GM21737 (cell line): ENCODE measurements around the gene PRKAG2.
"Not testable (repeated sequence)": the region's sequence is repeated elsewhere in the genome, so short reads cannot be mapped to it uniquely, and the experiment has no call there.

Source experiments
- ATAC-seq: cut with Tn5 transposase; IDR thresholded peaks from one replicate; pipeline ENCODE4 v1.9.1; 2021; ENCODE audit warnings: mild to moderate bottlenecking, moderate library complexity; ENCODE audit not compliant: unreplicated experiment

PRKAG2 gene

GRCh38 chr7:151539088-151539671 is 337.7 kb downstream of the PRKAG2 start:
- ATAC-seq = no peak

DNA sequence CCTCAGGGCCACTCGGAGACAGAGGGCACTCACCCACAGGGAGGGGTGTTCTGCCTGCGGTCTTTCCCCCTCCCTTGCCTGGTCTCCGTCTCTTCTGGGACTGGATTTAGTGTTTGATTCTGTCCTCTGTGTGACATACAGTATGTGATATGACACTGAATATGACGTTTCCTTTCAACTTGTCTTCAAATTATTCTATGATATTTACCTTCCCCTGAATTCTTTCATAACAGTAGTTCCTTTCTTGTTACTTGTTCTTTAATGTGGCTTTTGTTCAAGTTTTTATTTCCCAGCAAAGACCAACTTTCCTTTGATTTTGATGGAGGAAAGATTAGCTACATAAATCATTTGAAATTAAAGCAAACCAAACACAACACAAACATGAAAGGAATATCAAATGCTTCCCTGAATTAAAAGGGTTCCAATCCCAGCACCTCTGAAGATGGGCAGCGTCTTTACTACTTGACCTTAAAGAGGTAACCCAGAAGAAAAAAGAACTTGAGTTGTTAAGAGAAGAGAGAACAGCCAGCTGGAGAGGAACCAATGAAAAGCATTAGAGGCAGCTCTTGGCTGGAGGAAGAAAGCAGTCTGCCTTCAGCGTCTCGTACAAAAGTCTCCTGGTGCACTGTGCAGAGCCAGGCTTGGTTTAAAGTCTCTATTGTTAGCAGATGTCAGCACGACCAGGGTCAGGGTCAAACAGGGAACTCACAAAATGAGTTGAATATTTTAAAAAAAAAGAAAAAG is 338.9 kb downstream of the PRKAG2 start:
- no peak for ATAC-seq

DNA sequence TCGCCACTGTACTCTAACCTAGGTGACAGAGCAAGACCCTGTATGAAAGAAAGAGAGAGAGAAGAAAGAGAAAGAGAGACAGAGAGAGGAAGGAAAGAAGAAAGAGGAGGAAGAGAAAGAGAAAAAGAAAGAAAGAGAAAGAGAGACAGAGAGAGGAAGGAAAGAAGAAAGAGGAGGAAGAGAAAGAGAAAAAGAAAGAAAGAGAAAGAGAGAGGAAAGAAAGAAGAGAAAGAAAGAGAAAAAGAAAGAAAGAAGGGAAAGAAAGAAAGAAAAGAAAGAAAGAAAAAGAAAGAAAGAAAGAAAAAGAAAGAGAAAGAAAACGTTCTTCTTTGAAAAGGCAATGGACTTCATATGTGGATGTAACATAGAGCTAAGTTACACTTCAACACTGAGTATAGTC is 340.7 kb downstream of the PRKAG2 start:
- not testable (repeated sequence) for ATAC-seq

DNA sequence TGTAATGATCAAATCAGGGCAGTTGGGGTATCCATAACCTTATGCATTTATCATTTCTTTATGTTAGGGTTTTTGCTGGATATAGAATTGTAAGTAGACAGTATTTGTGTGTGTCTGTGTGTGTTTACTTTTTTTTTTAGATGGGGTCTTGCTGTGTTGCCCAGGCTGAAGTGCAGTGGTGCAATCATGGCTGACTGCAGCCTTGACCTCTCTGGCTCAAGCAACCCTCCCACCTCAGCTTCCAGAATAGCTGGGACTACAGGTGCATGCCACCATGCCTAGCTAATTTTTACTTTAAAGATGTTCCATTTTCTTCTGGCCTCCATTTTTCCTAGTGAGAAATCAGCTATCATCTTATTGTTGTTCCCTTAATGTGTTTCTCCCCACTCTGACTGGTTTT is 347.1 kb downstream of the PRKAG2 start:
- no peak for ATAC-seq

- no peak for ATAC-seq
These were observed 352.1 kb downstream of the PRKAG2 start for GRCh38 chr7:151524845-151525244.

- ATAC-seq = no peak
These were observed 352.6 kb downstream of the PRKAG2 start for GRCh38 chr7:151524331-151524730.

- ATAC-seq = peak; percentile 0
These were observed 356.3 kb downstream of the PRKAG2 start for GRCh38 chr7:151520419-151521261.

DNA sequence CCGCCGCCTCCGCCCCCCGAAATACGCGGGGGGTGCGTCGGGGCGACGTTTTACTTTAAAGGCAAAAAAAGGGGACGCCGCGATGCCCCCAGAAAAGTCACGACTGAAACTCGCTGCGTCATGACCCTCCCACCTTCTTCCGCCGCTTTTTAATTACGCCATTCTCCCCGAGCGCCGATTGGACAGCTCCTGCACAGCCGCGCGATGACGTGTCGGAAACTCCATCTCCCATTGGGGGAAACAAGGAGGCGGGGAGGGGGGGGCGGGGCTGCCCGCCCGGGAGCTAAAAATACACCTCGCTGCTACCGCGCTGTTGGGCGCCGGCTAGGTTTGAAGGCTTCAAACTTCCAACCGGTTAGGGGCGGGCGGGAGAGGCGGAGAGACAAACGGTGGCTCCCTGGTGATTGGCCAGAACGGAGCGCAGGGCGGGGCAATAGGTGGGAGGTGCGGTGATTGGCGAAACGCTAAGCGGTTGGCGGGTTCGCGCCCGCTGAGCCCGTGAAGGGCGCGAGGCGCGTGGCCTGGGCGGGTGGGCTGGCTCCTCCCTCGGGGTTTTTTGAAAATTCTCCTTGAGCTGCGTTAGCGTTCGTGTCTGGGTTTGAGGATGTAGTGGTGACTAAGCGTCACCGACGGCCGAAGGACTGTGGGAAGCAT is 357.0 kb downstream of the PRKAG2 start, which contains the start of gene RHEB:
TSS of gene RHEB (minus strand) at position 131 of the 654 bp plus-strand sequence. CDS start 384 bp downstream, outside the sequence.
- ATAC-seq = peak; percentile 69

DNA sequence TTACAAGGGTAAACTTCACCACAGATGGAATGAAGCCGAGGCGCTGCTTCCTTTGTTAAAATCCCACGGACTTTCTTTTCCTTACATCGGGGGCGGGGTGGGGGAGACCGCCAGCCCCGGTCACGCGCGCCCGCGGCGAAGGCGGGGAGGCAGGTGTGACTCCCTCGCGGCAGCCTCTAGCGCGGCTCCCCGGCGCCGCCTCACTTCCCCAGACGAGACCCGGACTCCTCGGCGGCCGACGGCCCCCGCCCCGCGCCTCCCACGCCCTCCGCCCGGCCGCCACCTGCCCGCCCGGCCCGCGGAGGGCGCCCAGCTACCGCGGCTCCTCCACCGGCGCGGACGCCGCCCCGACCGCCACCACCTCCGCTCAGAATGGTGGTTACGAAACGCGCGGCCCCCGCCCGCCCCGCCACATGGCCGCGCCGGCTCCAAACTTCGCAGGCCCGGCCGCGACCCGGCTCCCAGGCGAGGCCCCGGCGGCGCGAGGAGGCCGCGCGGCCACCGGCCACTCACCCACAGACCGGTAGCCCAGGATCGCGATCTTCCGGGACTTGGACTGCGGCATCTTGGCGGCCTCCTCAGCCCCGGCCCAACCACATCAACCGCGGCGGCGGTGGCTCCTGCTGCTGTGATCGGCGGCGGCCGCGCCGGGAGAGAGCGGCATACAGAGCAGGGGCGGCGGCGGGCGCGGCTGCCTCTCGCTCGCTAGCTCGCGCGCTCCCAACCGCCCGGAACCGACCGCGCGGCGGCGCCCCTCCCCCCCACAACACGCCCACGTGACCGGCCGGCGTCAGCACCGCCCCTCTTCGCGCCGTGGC is 357.8 kb downstream of the PRKAG2 start:
- peak; percentile 48 for ATAC-seq

- no peak for ATAC-seq
These were observed 358.6 kb downstream of the PRKAG2 start for GRCh38 chr7:151518105-151518946.

DNA sequence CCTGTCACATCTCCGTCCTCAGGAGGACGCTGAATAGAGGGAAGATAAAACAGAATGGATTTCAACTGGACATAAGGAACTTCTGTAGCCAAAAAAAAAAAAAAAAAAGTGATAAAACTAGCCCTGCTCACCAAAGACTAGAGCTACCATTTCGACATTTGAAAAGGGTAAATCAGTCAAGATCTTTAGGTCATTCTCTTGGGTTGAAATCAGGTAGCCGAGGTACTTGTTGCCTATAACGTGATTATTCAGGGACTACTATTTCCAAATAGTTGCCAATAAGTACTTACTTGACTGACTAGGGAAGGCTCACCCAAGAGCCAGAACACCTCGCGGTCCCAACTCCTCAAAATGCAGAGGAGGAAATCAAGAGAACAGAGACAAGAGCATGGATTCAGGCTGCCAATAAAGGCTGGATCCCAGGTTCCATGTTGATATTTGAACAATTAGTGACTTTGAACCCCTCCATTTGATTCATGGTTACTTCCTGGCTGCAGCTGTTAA is 359.3 kb downstream of the PRKAG2 start:
- ATAC-seq = no peak

DNA sequence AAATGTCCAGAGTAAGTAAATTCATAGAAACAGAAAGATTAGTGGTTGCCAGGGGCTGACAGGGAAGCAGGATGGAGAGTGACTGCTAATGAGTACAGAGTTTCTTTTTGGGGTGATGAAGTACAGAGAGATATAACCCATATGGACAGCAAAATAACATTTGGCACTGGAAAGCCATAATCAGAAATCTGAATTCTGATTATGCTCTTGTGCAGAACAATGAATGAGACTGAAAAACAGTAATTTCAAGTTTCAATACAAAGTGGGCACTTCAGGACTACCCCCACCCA is 361.7 kb downstream of the PRKAG2 start:
- ATAC-seq = no peak

DNA sequence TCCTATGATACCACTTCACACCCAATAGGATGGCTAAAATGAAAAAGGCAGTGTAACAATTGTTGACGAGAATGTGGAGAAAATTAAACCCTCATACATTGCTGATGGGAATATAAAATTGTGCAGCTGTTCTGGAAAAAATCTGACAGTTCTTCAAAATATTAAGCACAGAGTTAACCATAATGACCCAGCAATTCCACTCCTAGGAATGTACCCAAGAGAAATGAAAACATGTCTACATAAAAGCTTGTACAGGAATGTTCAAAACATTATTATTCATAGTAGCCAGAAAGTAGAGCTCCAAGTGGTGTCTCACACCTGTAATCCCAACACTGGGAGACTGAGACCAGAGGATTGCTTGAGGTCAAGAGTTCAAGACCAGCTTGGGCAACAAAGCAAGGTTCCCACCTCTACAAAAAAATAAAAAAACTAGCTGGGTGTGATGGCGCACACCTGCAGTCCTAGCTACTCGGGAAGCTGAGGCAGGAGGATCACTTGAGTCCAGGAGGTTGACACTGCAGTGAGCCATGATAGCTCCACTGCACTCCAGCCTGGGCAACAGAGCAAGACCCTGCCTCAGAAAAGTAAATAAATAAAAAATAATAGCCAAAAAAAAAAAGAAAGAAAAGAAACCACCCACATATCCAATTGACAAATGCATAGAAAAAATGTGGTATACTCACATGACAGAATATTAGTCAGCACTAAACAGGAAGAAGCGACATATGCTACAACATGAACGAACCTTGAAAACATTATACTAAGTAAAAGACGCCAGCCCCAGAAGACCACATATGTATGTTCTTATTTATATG is 362.2 kb downstream of the PRKAG2 start:
- ATAC-seq = no peak

DNA sequence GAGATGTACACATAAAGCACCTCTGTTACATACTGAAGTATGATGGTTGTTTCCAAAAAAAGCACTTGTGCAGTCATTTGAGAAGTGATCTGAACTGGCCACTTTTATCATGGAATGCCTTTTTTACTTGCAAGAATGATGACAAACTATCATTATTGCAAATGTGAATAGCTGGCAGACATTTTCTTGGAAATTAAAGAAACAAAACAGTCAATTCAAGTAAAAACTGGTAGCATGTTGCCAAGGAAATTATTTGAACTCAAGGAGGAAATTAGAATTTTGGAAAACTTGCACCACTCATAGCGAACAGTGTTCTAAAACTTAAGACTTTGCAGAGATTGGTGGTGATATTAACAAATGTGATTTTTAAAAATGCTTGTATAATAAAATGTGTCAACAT is 363.8 kb downstream of the PRKAG2 start:
- ATAC-seq = no peak

- ATAC-seq = no peak
These were observed 364.6 kb downstream of the PRKAG2 start for GRCh38 chr7:151512353-151512752.

GRCh38 chr7:151511946-151512345 is 365.0 kb downstream of the PRKAG2 start:
- no peak for ATAC-seq

DNA sequence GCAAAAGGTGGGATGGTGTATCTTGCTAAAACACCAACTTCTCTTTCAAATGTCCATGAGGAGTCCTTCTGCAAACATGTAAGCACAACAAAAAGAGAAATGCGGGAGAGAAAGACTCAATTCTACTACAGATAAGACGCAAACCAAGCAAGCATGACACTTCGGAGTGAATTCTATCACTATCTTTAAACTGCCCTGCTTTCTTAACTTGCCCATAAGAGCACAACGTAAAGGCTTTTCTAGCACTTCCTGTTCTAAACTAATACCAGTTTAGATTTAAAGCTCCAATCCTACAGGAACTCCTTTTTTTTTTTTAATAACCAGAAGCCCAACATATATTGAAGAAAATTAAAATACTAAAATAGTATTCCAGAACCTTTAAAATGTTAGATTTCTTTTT is 365.6 kb downstream of the PRKAG2 start:
- no peak for ATAC-seq

GRCh38 chr7:151509670-151510333 is 367.1 kb downstream of the PRKAG2 start:
- no peak for ATAC-seq
